GM12892 (cell line): ENCODE measurements around the gene PCED1B.

Source experiments
- POLR2A ChIP-seq: IDR thresholded peaks from 2 replicates; pipeline ENCODE4 v1.6.1; 2011; ENCODE audit warnings: low read depth, low read length, control low read depth
- POLR2AphosphoS5 ChIP-seq: IDR thresholded peaks from 2 replicates; pipeline ENCODE4 v1.6.1; 2011; ENCODE audit warnings: low read depth, low read length, control low read depth

DNA sequence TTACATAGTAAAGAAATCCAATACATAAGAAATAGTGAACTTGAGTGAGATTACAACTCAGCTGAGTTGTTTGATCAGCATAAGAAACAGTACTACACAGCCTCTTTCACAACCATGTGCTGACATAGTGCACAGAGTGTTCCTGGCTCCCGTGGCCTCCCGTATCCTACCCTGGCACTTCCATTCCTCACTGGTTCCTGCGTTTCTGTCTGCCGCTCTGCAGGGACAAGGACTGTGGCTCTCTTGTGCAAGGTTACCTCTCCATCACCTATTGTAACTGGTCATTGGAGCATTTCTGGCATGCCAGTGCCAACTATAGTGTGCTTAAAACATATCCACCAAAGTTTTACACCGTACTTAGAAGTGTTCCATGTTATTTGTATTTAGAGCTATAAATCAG is 46.3 kb upstream of the PCED1B start:
- TF ChIP-seq POLR2A (no peak), POLR2AphosphoS5 (no peak)
